GM23248 (cell line): ENCODE measurements around the gene CSRNP3.

ENCODE experiments used
- EZH2 ChIP-seq: fragments of 200-600 bp; sonication (generic); IDR thresholded peaks from 2 replicates; pipeline ENCODE4 v1.6.1; 2018; ENCODE audit warnings: antibody characterized with exemption, mild to moderate bottlenecking; ENCODE audit not compliant: insufficient read depth, poor library complexity, severe bottlenecking
- EZH2phosphoT487 ChIP-seq: fragments of 200-600 bp; sonication (generic); IDR thresholded peaks from 2 replicates; pipeline ENCODE4 v1.6.1; 2018; ENCODE audit warnings: antibody characterized with exemption, moderate library complexity, mild to moderate bottlenecking, low read depth; ENCODE audit not compliant: insufficient read depth

- TF ChIP-seq EZH2 (no peak), EZH2phosphoT487 (no peak)
Measured at GRCh38 chr2:165558832-165559231, 89.3 kb downstream of the CSRNP3 start.
